HL-60/S4 treated with phorbol 12-myristate 13-acetate at 8.2 ng/mL for 4 days and 3 days (cell line): ENCODE measurements around the gene ACACA.

Source experiments
- in situ Hi-C: fragments of 300-500 bp; cut with MboI; formaldehyde crosslinking; loops from 2 replicates; pipeline ENCODE4 v1.15.0; 2022; ENCODE audit warnings: low sequenced_read_pairs

Gene ACACA

DNA sequence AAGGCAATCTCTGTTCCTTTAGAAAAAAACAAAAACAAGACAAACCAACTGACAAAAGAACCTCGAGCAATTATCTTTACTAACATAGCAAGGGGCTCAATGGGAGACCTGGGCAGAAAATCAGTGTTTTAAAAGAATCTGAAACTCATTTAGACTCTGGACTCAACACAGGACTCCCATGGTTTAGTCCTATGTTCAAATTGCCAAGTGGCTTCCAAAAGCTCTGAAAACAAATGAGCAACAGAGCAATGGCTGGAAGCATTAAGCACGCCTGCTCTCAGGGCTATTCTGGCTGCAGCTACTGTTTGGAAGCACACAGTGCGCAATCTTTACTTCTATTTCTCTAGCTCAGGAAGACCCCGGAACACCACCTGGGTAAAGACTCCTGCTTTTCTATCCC lies 295.9 kb downstream of the ACACA start:
- in situ Hi-C loops: no loop called here

DNA sequence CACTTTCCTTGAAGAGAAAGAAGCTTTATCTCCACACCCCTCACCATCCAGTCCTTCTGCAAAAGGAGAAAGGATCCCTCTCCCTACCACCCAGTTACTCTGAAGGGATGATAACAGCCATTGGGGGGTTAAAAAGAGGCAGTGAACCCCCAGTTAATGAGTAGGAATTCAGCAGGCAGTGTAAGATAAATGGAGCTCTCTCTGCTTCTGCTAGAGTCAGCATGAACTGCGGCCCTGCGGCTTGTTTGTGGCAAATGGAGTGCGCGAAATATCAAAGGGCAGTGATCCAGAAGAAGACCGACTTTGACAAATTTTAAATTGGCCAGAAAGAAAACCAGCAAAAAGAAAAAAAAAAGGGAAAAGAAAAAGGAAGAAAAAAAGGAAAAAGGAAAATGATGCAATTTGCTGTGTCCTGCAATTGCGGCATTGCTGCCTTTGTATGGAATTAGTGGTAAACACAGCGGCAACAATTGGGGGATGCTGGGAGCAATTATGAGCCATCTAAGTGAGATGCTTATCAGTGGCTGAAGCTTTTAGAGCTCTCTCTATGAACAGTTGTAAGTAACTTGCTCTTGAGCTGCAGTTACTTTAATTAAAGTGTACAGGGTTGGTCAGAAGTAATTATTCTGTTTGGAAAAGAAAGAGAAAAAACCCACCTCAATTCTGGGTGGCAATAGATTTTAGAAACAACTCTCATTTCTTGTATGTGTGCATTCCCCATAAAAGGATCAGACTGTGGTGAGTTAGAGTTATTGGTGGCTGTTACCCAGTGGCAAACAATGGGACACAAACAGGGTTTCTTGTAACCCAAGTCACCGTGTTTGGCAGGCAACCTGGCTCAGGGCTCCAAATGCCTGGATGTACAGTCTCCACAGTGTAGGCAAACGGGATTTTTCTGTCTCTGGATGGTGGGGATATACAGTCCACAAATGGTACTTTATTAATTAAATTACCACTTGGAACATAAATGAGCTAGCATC lies 296.6 kb downstream of the ACACA start:
- in situ Hi-C loops: no loop called here

DNA sequence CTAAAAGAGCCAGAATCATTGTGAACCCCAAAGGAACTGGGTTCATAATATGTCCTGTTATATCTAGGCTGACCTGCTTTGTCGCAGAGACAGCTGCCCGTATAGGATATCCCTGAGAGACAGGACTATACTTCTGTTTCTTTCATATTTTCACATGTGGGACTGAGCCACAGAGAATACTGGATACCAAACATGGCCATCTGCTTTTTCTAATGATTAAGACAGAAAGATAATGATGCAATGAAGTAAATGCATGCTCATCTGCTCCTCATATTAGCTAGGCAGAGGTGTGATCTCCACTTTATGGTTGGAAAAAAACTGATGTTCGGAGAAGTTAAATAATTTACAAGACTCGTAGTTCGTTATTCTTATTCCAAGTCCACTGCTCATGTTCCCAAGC lies 297.5 kb downstream of the ACACA start:
- in situ Hi-C loops: no loop called here

DNA sequence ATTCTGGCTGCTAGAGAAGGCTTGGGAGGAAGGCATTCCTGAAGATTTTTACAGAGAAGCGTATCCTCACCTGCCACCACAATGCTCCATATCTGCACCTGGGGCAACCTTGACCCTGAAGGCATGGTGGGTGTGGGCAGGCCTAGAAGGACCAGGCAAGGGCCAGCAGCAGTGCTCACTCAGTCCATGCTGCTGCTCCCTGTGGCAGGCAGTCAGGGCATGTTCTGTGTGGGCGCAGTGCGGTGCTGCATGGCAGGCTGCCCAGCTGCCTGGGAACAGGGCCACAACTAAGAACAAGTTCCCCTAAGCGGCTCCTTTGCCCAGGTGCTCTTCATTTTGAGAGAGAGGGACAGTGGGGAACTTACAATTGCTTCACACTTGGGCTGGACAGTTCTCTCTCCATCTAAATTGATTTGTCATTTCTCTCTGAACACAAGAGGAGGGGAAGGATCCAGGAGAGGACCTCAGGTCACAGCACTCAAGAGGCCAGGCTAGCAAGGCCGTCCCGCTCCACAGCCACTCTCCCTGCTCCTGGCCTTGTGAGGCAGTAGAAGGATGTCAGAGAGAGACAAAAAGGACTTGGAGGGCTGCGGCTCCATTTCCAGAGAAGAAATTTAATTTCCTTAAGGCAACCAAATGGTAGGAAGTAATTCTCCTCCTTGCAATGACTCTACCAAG lies 299.1 kb downstream of the ACACA start:
- in situ Hi-C loops: no loop called here

DNA sequence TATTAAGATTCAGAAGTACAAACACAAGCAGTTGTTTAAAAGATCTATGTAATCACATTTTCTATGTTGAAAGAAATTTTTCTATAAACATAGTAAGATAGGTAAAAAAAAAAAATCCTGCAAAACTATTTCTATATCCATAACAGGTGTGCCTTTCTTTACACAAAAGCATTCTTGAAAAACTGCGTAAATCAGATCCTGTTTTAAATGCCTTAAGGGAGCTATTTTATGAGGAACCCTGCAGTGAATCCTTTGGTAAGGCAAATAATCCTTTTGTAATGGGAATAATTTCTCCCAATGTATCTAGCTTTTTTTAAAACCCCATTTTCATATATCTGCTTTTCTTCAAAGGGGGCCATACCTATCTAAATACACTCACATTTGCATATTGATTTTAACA lies 300.6 kb downstream of the ACACA start:
- in situ Hi-C loops: no loop called here

DNA sequence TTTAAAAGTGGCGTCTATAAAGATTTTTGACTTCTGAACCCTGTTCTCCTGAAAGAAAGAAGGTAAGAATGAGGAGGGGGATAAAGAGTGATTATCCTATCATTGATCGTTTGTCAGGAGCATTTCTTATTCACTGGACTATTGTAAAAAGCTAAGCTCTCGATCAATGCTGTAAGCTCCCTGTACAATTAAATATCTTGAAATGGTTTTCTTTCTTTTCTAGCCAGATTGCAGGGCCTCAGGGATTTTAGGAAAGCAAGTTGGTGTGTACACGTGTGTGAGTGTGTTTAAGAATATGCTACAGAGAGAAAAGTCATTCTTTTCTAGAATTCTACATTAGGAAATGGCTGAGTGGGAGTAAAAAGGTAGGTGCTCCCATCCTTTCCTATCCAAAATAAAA lies 303.4 kb downstream of the ACACA start:
- in situ Hi-C loops: no loop called here

DNA sequence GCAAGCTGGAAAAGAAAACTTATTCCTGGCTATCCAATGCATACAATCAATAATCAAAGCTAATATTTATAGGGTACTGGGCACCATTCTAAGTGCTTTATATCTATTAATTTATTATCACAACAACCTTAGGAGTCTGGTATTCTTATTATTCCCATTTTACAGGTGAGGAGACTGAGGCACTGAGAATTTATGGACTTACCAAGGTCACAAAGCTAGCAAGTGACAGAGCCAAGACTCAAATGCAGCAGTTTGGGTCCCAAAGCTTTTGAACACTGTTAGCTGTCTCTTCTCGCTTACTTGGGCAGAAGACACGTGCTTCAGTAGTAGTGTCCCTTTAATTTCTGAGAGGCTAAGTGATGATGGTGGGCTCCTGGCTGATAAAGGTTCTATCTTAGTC lies 305.3 kb downstream of the ACACA start:
- in situ Hi-C loops: no loop called here

DNA sequence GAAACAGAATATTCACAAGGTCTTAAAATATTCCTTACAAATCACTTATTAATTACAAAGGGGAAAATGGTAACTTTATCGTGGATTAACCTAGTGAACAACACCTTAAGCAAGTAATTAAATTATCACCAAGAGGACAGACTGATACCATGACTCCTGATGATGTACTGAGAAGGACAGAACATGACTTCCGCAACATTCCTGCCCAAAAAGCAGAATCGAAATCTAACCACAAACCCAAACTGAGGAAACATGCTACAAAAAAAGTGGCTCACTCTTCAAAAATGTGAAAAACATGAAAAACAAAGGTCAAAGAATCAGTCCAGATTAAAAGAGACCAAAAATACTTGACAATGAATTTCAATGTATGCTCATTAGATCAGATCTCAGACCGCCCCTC lies 306.4 kb downstream of the ACACA start:
- in situ Hi-C loops: no loop called here

DNA sequence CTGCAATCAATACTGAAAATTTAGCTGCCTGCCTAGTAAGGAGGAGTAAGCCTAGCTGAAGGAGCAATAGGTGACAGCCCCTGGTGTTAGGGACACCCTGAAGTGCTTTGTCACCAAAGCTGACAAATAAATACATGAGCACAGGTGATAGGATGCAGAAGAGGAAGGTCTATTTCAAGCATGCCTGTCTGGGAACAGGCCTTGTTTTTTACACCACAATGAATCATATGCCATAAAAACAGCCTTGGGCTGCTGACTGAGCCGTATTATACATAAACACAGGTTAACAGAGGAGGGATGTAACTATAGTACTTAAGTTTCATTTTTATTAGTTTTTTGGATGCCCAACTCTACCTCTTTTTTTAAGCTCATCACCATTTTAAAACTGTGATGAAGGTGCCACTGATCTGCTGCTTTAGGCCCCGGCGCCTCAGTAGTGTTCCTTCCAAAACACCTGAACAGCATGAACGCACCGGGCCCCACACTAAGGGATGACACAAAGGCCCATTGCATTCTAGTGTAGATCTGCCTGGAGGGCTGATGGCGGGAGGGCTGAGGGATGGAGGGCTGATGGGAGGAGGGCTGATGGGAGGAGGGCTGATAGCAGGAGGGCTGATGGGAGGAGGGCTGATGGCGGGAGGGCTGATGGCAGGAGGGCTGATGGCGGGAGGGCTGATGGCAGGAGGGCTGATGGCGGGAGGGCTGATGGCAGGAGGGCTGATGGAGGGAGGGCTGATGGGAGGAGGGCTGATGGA lies 307.5 kb downstream of the ACACA start:
- in situ Hi-C loops: no loop called here

DNA sequence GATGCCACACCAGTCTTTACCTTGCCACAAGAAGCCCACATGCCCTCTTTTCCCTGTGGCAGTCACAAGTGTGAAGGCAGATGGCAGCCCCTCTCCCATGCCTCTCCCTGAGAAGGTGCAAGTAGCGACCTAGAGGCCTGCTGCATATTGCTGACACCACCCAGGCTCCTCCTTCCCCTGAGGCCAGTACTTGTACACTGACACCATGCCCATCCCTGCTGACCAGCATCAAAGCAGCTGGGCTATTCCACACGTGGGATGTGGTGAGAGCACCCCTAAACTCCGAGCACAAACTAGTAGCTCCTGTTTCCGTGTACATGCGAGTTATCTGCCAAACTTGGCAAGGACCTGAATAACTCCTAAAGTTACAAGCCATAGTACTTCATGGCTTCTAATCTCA lies 308.5 kb downstream of the ACACA start:
- in situ Hi-C loops: no loop called here

DNA sequence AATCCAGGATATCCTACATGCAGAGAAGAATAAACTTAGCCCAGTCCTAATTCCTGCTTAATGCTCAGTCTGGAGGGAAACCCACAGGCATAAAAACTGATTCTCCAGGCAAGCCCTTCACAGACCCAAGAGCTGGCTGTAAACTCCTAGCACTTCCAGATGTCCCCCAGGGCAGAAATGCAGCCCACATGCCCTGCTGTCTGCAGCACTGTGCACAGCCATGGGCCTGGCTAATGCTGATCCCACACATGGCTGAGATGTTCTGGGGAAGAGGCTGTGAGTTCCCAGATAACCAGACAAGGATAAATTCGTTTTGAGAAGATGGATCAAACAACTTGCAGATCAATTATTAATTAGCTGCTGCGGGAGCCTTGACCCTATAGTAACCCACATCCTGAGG lies 309.5 kb downstream of the ACACA start:
- in situ Hi-C loops: no loop called here

DNA sequence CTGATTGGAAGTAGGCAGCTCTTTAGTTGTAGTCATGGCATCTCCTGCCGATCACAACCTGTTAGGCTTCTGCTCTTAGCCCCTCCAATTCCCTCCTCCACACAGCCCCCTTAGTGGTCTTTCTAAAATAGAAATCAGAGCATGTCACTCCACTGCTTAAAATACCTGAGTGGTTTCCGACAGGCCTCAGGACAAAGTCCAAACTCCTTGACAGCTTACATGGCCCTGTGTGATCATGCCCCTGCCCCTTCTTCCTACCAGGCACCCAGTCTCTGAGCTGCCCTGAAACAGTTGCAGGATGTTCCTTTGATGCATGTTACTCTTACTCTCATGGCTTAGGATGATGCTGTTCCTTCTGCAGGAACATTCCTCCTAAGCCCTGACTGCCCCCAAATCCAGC lies 310.6 kb downstream of the ACACA start:
- in situ Hi-C loops: no loop called here

DNA sequence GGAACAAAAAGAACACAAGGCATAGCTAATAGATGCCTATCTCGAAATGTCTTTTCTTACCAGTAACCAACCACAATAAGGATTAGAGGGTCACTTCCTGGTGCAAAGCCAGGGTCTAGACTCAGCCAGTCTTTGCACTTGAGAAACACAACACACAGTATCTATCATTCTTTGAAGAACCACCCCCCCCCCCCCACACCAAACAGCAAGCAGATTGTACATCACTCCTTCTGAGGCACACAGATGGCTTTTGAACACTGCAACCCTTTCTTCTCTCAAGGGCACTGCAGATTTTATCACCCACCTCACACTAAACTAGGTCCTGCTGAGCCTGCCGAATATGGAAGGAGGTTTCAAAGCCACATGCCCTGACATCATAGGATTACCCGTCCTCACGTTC lies 312.2 kb downstream of the ACACA start:
- in situ Hi-C loops: no loop called here

DNA sequence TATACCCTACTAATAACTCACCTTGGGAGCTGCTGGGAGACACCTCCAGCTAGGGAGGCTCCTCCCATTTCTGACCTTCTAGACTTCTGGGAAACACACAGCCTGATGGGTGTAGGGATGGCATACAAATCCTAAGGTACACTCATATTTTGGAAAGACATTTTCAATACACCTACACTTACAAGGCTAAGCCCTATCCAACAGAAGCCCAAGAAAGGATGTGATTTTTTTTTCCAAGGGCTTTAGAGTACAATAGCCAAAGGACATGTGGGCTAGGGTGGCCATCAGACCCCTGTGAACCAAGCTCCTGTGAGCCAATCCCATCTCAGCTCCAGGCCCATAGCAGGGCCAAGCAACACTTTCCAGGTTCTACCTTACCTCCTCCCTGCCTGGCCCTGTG lies 313.9 kb downstream of the ACACA start:
- in situ Hi-C loops: no loop called here

DNA sequence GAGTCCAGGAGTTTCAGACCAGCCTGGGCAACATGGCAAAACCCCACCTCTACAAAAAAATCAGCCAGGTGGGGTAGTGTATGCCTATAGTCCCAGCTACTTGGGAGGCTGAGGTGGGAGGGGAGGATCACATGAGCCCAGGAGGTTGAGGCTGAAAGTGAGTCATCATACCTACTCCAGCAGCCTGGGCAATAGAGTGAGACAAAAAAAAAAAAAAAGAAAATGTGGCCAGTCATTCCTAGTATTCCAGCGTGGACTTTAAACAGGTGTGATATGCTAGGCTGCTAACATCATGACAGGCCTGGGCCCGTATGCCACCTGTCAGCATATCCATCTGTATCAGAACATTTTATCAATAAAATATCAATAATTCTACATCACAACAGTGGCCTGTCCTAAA lies 314.6 kb downstream of the ACACA start:
- in situ Hi-C loops: no loop called here

DNA sequence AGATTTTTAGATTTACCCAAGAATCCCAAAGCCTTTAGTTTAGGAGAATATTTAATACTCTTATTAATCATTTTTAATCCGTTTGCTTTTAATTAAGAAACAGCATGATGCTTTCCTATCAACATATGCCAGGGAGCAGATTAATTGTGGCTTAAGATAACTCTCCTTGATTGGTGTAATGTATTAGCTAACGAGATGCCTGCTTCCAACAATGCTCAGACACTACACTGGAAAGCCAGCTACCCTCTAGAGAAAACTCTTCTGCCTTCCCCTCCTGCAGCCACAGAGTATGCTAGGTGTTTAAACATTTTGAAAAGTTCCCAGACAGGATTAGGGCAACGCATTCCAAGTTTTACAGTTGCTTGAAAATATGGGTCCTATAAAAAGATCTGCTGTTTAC lies 315.7 kb downstream of the ACACA start:
- in situ Hi-C loops: no loop called here

DNA sequence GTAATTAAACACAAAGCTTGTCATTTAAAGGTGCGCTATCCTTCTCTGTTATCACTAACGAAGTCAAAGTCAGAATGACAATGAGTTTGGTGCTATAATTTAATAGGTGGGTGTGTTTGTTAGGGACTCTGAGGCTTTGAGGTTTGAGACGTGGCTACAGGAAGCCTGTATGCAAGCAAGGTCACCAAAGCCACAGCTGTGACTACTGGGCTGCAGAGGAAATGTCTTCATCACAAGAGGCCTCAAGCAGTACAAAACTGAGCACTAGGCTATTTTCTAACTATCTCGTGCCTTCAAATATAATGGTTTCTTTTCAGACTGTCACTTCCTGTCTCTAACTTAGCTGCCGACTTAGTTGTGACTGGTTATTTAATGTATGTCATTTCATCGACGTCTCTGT lies 316.7 kb downstream of the ACACA start:
- in situ Hi-C loops: no loop called here

DNA sequence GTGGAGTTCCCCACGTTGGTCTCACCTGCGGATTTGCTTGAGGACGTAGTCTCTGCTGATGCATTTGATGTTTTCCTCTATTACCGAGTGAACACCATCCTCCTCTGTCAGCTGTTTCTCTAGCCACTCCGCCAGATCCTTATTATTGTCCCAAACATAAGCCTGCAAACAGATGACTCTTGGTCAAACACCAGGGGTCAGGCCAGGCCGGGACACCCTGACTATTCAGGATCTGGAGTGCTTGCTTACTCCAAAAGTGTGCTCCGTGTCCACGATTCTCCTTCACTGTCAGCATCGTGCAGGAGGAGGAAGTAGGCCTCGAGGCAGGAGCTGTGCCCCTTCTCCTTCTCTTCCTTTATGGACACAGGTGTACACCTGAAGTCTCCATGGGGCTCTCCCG lies 317.7 kb downstream of the ACACA start:
- in situ Hi-C loops: no loop called here

DNA sequence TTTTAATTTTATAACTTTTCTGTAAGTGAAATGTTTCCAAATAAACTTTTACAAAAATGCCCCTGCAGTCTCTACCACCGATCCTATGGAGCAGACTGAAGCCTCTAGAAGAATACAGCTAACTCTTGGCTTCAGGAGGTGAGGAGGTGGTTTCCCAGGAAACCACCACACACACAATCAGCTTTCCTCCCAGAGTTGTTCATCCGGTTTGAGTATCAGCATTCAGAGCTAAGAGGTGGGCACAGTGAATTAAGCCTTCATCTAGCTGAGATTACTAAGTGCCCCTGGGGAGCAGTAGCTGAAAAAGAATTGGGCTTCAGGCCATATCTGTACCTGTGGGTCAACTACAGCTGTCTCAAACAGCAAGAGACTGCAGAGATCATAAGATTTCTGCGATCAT lies 318.2 kb downstream of the ACACA start:
- in situ Hi-C loops: no loop called here

DNA sequence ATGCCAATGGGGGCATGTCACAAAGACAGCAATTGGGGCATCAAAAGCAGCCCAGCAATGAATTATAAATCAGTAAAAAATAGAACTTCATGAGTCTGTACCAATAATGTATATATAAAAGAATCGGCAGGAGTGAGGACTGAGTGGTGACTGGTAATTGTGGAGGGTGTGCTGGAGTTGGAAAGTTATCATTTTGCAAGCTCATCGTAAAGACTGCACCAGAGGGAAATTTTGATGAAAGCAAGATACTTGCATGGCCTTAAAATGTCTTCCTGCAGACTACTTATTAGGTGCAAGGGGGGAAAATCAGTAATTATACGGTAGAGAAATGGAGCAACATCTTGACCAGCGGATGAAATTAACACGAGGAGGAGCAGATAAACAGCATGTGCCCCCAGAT lies 319.0 kb downstream of the ACACA start:
- in situ Hi-C loops: no loop called here

DNA sequence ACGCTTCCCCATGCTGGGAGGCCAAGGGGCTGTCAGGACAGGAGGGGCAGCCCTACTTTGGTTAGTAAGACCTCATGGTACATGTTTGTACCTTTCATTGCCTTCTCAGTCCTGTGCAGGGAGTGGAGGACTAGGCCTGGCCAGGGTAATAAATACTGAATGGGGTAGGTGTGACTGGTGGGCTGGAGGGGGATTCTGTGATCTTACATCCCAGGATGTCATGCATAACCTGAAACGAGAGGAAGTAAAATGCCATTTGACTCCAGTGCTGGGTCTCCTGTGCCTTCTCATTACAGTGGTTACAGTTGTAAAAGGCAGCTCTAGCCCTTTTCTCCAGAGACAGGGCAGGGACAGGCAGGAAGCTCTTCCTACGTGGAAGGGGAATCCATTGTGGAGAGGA lies 319.7 kb downstream of the ACACA start:
- in situ Hi-C loops: no loop called here

DNA sequence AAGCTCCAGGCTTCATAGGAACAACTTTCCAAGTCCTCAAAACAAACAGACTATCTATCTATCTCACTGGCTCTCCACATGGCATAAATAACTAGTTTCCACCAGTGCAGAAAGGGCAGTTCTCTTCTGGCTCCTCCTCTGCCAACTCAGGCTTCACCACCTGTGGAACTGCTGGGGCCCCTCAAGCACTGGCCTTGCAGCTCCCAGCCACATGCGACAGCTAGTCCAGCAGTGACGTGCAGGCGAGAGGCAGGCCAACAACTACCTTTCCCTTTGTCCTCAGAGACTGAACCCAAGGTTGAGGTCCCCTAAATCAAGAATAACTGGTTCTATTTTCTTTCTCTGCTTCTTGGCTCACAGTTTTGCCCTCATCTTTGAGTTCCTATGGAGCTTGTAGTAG lies 320.3 kb downstream of the ACACA start:
- in situ Hi-C loops: no loop called here
